ENCODE results near the gene NT5DC2. TPM values are rescaled to one million over a fixed set of nuclear protein-coding genes. Genes with fewer than 3 reads are reported as not detected.

Gene NT5DC2
- total RNA-seq, result 4.1 TPM

DNA sequence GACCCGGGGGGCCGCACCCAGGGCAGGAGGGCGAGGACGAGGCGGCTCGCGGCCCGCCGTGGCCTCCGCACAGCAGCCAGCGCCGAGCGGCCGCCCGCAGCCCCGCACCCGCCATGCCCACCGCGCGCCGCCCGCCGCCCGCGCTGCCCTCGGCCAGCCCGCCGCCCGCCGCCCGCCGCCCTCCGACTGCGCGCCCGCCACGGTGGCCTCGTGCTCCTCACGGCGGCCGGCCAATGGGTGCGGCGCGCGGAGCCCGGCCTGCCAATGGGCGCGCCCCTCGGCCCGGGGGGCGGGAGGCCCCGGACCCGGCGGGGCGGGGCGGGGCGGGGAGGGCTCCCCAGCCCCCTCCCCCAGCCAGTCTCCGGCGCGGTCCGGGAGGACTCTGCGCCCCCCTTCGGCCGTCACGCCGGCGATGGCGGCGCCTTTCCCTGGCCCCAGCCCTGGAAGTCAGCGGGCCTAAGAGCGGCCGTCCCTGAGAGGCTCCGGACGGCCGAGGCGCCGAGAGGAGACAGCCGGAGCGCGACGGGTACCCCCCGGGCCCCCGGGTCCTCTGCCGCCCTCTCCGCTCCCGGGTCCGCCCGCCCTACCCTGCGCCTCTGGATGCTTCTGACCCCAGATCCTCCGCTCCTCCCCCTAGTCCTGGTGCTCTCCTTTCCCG is at the start of gene NT5DC2:
TSS of gene NT5DC2 (minus strand) at position 235 of the 658 bp plus-strand sequence. CDS start at position 115, 120 bp downstream.
- ATAC-seq (peak; percentile 27), DNase-seq (ENCODE audit: low spot score) (peak; percentile 60)

- no peak for DNase-seq (ENCODE audit: low spot score)
- ATAC-seq, result peak; percentile 23
Observed at GRCh38 chr3:52574056-52574965, 40.7 kb upstream of the NT5DC2 start.

DNA sequence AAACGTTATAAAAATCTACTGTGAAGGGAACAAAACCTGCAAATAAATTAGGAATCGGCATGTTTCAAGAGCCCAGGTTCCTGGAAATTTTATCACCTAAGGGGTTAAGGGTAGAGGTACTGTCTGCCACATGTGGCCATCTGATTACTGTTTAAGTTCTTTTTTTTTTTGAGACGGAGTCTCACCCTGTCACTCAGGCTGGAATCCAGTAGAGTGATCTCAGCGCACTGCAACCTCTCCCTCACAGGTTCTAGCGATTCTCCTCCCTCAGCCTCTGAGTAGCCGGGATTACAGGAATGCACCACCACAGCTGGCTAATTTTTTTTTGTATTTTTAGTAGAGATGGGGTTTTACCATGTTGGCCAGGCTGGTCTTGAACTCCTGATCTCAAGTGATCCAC is 38.6 kb upstream of the NT5DC2 start:
- no peak for ATAC-seq

DNA sequence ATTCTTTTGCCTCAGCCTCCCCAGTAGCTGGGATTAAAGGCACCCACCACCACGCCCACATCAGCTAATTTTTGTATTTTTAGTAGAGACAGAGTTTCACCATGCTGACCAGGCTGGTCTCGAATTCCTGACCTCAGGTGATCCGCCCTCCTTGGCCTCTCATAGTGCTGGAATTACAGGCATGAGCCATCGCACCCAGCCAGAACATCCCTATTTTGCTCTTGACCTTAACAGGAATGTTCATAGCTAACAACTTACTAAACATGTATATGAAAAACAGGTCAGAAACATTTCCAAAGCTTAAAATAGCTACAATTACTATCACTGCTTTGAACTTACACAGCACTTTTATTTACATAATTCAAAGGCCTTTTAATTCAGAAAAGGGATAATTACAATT is 36.4 kb upstream of the NT5DC2 start:
- ATAC-seq (no peak), DNase-seq (ENCODE audit: low spot score) (no peak)

More for the DNA sequence above, 38.6 kb upstream of the NT5DC2 start:
- no peak for DNase-seq (ENCODE audit: low spot score)

DNA sequence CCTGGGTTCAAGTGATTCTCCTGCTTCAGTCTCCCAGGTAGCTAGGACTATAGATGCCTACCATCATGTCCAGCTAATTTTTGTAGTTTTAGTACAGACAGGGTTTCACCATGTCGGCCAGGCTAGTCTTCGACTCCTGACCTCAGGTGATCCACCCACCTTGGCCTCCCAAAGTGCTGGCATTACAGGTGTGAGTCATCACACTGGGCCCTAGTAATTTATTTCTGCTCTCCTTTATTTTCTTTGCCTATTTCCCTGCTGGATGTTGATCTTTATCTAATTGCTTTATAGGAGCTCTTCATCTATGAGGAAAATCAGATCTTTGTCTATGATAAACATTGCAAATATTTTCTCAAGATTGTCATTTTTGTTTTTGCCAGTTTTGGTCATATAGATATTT is 34.4 kb upstream of the NT5DC2 start:
- no peak for ATAC-seq

DNA sequence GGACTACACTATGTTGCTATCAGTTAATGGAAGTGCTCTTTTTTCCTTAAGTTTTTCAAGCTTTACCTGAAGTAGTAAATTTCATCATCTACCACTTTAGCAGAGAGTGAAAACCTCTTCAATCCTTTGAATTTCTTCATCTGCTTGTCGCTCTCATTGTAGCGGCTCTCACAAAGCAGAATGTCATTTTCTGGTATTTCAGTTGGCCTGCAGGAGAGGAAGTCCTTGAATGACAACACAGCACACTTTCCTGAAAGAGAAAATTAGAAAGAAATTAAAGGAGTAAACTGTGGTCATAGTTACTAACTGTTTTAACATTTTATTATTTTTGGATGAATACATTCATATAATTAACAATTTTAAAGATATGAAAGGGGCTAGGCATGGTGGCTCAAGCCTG is 30.3 kb upstream of the NT5DC2 start:
- ATAC-seq, result no peak
- no peak for DNase-seq (ENCODE audit: low spot score)

More for the DNA sequence above, 34.4 kb upstream of the NT5DC2 start:
- no peak for DNase-seq (ENCODE audit: low spot score)

DNA sequence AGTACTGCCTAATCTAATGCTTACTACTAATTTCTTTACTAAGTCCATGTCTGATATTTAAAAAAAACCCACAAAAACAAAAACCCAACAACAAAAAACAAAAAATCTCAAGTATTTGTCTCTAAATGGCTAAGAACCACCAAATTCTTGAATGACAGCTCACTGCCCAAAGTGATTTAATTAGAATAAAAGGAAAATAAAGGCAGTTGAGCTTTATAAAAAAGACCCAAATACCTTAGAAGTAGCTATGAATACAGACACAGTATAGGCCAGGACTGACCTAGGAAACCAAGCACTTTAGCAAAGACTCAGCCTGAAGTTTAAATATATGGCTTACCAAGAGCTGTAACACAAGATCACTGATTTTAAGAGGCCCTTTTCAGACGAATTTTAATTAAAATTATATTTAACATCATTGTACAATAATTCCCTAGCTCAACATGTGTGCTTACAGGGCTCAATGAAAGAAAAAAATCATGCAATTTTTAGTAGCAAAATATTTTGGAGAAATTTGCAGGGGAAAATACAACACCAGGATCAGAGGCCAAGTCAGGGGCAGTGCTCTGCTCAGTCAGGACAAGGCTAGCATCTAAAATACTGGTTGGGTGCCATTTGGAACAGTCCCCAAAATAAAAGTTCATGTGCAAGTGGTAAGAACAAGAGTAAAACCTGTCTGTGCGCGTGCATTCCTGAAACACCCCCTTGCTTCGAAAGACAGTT is 27.5 kb upstream of the NT5DC2 start:
- peak; percentile 47 for ATAC-seq
- DNase-seq (ENCODE audit: low spot score), result no peak

DNA sequence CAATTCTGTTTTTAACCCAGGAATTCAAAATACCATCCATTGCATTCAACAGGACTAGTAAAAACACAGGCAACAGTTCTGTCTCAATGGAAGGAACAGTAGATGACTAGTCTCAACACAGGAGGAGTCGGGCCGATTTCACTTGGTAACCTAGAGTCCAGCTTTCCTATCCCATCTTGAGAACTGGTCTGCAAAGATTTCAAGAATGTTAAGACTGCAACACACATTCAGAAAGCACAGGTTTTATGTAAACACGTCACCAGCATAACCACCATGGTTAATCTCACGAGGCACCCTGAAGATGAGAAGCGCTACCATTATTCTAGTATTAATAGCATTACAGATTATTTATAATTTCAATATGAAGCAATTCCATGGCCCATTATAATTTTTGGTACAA is 24.8 kb upstream of the NT5DC2 start:
- ATAC-seq (no peak), DNase-seq (ENCODE audit: low spot score) (no peak)

DNA sequence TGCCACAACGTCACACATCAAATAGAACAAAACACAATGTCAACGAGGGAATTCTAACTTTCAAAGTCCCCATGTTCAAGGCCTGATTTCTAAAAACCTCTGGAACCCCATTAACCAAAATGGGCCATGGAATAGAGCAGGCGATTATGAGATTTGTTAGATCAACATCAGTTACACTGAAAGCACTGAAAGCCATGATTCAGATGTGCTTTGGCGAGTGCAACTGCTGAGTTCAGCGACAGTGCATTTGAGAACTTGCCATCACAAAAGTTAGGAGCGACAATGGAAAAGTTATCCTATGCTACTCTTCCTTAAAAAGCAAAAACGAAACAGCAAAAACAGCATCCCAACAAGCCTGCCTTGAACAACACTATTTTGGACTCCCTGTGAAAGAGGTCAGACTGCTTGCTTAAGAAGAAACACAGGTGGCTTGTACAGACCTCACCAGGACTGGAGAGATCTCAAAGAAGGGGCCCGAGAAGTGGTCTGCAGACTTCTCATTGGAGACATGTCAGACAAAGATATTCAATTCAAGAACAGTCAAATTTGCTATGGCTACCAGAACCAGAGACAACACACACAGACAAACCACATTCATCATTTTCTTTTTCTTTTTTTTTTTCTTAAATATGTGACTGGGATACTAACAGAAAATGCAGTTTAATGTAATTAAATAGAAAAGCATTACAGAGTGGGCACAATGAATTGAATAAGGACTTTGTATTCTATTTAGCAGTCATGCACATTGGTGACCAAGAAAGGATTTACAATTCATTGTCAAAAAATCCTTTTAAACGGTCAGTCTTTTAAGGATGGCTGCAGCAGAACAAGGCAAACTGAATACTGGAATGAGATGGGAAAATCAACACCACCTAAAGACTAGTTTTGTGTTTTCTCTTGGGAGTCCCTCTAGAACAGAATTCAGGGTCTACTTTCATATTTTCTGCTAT is 23.6 kb upstream of the NT5DC2 start:
- DNase-seq (ENCODE audit: low spot score) (no peak), ATAC-seq (no peak)

DNA sequence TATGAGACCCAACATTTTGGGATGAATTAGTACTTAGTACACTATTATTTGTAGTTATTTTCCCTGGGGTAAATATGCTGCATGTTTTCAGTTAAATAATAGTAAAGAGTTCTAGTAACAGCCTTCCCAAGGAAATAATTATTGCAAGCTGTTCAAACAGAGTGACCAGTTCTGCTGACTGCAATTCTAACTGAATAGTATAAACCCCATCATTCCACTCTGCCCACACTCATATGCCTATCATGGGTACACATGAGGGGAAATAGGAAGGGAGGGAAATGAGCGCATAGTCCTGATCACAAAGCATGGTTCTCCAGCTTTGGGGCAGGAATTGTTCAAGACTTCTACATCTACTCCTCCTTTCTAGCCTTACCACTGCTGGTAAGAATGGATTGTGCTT is 21.4 kb upstream of the NT5DC2 start:
- DNase-seq (ENCODE audit: low spot score), result no peak

GRCh38 chr3:52554026-52554755 is 20.5 kb upstream of the NT5DC2 start:
- peak; percentile 68 for DNase-seq (ENCODE audit: low spot score)
- peak; percentile 93 for ATAC-seq

More for the DNA sequence above, 21.4 kb upstream of the NT5DC2 start:
- ATAC-seq, result no peak

DNA sequence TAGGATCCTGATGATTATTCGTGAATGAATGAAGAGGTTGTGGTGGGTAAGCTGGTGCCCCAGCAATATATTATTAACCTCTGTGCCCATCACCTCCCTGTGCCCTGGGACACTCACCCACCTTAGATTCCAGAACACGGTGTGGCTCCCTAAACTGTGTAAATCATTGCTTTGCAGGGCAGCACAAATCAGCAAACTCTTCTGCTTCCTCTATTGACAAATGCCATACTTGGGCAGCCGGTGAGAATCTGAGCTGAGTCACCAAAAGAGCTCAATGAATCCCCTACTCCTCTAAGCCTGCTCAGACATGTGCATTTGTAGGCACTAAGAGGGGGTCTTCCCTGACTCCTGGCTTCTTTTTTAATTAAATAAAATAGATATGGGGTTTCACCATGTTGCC is 18.4 kb upstream of the NT5DC2 start:
- ATAC-seq, result no peak
- DNase-seq (ENCODE audit: low spot score), result no peak

- ATAC-seq, result no peak
Observed at GRCh38 chr3:52551118-52551517, 17.5 kb upstream of the NT5DC2 start.

DNA sequence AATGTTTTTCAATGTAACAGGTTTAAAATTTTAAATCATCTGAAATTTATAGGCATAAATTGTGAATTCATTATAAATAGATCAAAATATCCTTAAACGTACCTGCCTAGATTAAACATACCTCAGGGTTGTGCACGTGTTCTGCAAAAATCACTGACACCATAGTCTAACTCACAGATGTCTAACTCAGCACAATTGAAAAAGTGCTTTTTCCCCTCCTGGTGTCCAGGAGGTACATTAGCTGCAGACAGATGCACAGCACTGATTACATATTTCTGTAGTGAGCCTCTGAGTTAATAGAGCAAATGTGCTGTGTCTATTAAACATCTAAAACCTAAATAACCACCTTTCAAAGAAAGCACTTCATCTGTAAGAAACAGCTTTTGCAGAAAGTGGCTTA is 13.5 kb upstream of the NT5DC2 start:
- no peak for ATAC-seq
- DNase-seq (ENCODE audit: low spot score), result no peak

More at GRCh38 chr3:52551118-52551517, 17.5 kb upstream of the NT5DC2 start:
- no peak for DNase-seq (ENCODE audit: low spot score)

GRCh38 chr3:52546111-52546901 is 12.6 kb upstream of the NT5DC2 start:
- ATAC-seq, result no peak
- DNase-seq (ENCODE audit: low spot score), result no peak

DNA sequence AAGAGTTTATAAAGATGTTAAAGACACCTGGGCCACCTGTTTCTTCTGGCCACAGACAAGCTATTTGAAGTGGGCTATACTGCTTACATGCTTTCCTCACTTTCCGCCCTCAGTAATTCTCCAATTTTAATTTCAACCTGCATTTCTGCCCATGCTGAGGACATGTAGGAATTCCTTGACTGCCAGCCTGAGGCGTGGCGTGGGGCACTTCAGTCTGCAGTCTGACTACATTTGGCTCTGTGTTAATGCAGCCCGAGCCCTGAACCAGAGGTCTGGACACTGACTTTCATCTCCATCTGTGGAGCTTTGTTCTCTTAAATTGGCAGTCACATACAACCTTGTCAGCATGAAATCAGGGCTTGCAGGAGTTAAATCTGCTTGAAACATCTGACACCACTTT is 11.3 kb upstream of the NT5DC2 start:
- no peak for ATAC-seq
- no peak for DNase-seq (ENCODE audit: low spot score)

- no peak for ATAC-seq
- DNase-seq (ENCODE audit: low spot score), result no peak
Observed at GRCh38 chr3:52541050-52541449, 7.4 kb upstream of the NT5DC2 start.

DNA sequence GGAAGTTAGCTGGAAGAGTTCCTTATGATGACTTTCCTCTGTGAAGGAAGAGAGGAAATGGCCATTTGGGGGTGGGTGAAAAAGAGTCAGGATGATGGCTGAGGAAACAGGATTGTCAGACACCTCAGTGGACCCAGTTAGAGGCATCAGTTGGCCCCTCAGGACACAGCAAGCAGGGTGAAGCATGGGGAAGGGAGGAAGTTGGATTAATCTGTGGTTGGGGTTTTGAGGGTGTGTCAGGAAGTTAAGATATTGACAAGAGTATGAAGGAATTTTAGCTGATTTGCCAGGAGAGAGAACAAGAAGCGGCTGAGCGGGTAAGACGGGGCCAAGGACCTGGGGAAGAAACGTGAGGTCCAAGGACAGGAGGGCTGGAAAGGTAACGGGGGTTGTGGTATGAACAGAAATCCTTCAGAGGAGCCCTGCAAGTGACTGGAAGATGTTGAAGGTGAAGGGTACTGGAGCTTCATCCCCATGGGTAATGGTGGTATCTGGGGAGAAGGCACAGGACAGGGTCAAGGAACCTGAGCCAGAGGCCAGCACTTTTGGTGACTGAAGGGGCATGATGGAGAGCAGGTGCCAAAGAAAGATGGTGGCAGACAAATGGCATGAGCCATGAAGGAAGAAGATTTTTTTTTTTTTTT is 5.5 kb upstream of the NT5DC2 start:
- no peak for DNase-seq (ENCODE audit: low spot score)
- no peak for ATAC-seq
